CD14-positive monocyte (primary cell): ENCODE data around the gene ATF6B. TPM values are rescaled to one million over a fixed set of nuclear protein-coding genes. Genes with fewer than 3 reads are reported as not detected.
A peak's percentile ranks its signal among the peaks of the same experiment; 100 is the strongest.

Source experiments
- DNase-seq, 3 donors: peaks; one replicate each; pipeline ENCODE4 v3.0.0-alpha.2; 2011 to 2022
- H2AFZ ChIP-seq: 2 replicates; pipeline ENCODE4 v1.6.0; 2012; ENCODE audit warnings: mild to moderate bottlenecking, low read depth, low read length, inconsistent platforms; ENCODE audit not compliant: insufficient read depth, poor library complexity, severe bottlenecking
- H3K27ac ChIP-seq, 2 donors: 1 replicate in 1 of 2; 2 replicates in 1 of 2; pipeline ENCODE4 v1.5.1; 2012 to 2013; ENCODE audit warnings: low read length in 2 of 2, control low read depth in 1 of 2, inconsistent platforms in 1 of 2, low read depth in 1 of 2, mild to moderate bottlenecking in 1 of 2
- H3K27me3 ChIP-seq, 2 donors: one replicate each; pipeline versions ENCODE4 v1.6.0 to v1.6.1; 2011 to 2013; ENCODE audit warnings: low read length in 2 of 2; ENCODE audit not compliant: control insufficient read depth in 2 of 2, insufficient read depth in 2 of 2
- H3K36me3 ChIP-seq, 2 donors: replicated peaks in 1 of 2; 1 replicate in 1 of 2; 2 replicates in 1 of 2; pipeline versions ENCODE4 v1.5.1 to v1.6.1; 2012 to 2013; ENCODE audit warnings: low read length in 2 of 2, control low read depth in 1 of 2, inconsistent platforms in 1 of 2, mild to moderate bottlenecking in 1 of 2; ENCODE audit not compliant: insufficient read depth in 2 of 2, control insufficient read depth in 1 of 2
- H3K4me1 ChIP-seq, 2 donors: 1 replicate in 1 of 2; 2 replicates in 1 of 2; pipeline versions ENCODE4 v1.5.1 to v1.6.1; 2012 to 2013; ENCODE audit warnings: low read length in 2 of 2, control low read depth in 1 of 2, inconsistent platforms in 1 of 2, mild to moderate bottlenecking in 1 of 2, moderate library complexity in 1 of 2; ENCODE audit not compliant: insufficient read depth in 2 of 2, control insufficient read depth in 1 of 2
- H3K4me2 ChIP-seq: replicated peaks from 2 replicates; pipeline ENCODE3; 2012; ENCODE audit warnings: low read length, moderate library complexity, mild to moderate bottlenecking; ENCODE audit not compliant: poor library complexity, severe bottlenecking; ENCODE audit errors: extremely low read depth
- H3K4me3 ChIP-seq, 3 experiments: fragments of 200-600 bp in 1 of 3; sonication (generic) in 1 of 3; replicated peaks in 1 of 3; 1 replicate in 2 of 3; 2 replicates in 1 of 3; pipeline ENCODE4 v1.5.1; 2011 to 2013; ENCODE audit warnings: low read length in 3 of 3, mild to moderate bottlenecking in 3 of 3, control low read depth in 2 of 3, low read depth in 2 of 3, inconsistent platforms in 1 of 3, moderate library complexity in 1 of 3
- H3K79me2 ChIP-seq: 2 replicates; pipeline ENCODE4 v1.6.0; 2012; ENCODE audit warnings: mild to moderate bottlenecking, control low read depth, inconsistent platforms, low read length, moderate library complexity; ENCODE audit not compliant: insufficient read depth
- H3K9ac ChIP-seq: 2 replicates; pipeline ENCODE4 v1.6.0; 2017; ENCODE audit warnings: low read length, mild to moderate bottlenecking; ENCODE audit not compliant: insufficient read depth, poor library complexity, severe bottlenecking
- H3K9me3 ChIP-seq, 2 donors: replicated peaks in 1 of 2; 1 replicate in 1 of 2; 2 replicates in 1 of 2; pipeline versions ENCODE4 v1.5.1 to v1.6.1; 2012 to 2013; ENCODE audit warnings: low read length in 2 of 2, control low read depth in 1 of 2; ENCODE audit not compliant: control insufficient read depth in 1 of 2, insufficient read depth in 1 of 2
- H4K20me1 ChIP-seq: 2 replicates; pipeline ENCODE4 v1.6.0; 2012; ENCODE audit warnings: mild to moderate bottlenecking, low read length, control low read depth, moderate library complexity; ENCODE audit not compliant: insufficient read depth
- H3K27ac Mint-ChIP-seq, 7 donors: one replicate each; pipeline ENCODE4 v1.8.0; 2020; ENCODE audit warnings: mild to moderate bottlenecking in 7 of 7, mixed read lengths in 7 of 7, moderate library complexity in 6 of 7, inconsistent platforms in 2 of 7
- H3K27me3 Mint-ChIP-seq, 3 donors: one replicate each; pipeline ENCODE4 v1.8.0; 2021 to 2022; ENCODE audit warnings: low read depth in 3 of 3, mild to moderate bottlenecking in 3 of 3, mixed read lengths in 3 of 3, moderate library complexity in 3 of 3, inconsistent platforms in 1 of 3
- H3K36me3 Mint-ChIP-seq, 2 donors: one replicate each; pipeline ENCODE4 v1.8.0; 2020; ENCODE audit warnings: mixed read lengths in 2 of 2, inconsistent platforms in 1 of 2, mild to moderate bottlenecking in 1 of 2
- H3K4me1 Mint-ChIP-seq: one replicate; pipeline ENCODE4 v1.8.0; 2020; ENCODE audit warnings: mild to moderate bottlenecking, mixed read lengths
- H3K4me3 Mint-ChIP-seq, 2 donors: one replicate each; pipeline ENCODE4 v1.8.0; 2020; ENCODE audit warnings: mild to moderate bottlenecking in 2 of 2, mixed read lengths in 2 of 2, moderate library complexity in 1 of 2
- H3K9me3 Mint-ChIP-seq, 7 donors: one replicate each; pipeline ENCODE4 v1.8.0; 2020 to 2022; ENCODE audit warnings: mixed read lengths in 7 of 7, mild to moderate bottlenecking in 6 of 7, moderate library complexity in 6 of 7, inconsistent platforms in 2 of 7
- WGBS: methylation state at CpG from one replicate; pipeline ENCODE4 v1.1.5; 2013; ENCODE audit warnings: missing lambda C conversion rate; ENCODE audit not compliant: insufficient coverage; 5-methylcytosine and 5-hydroxymethylcytosine counted together
- intact Hi-C, 2 donors: fragments of 100-400 bp; cut with micrococcal nuclease; formaldehyde crosslinking; loops; one replicate each; pipeline versions ENCODE4 v1.15.0 to v1.15.1; 2023
- polyA plus RNA-seq, 3 donors: library from polyadenylated mRNA; depleted of rRNA in 1 of 3; unstranded in 2 of 3; stranded (reverse) in 1 of 3; fragments of 300-500 nt in 2 of 3; fragments of >200 nt in 1 of 3; fragmentation: Illumina TruSeq in 2 of 3; gene quantifications; 1 replicate in 2 of 3; 2 replicates in 1 of 3; pipeline ENCODE4 v1.2.3, GENCODE V29; 2012 to 2021
- TF ChIP-seq, protein P1 (sequence below): fragments of 200-600 bp; IDR thresholded peaks from one replicate; pipeline ENCODE4 v1.8.0; 2022; ENCODE audit warnings: antibody characterized with exemption, mild to moderate bottlenecking

Gene ATF6B
- polyA plus RNA-seq, 3 donors: 15.7 to 147 (median 17.8) TPM

- peaks cover 3 to 21% of the 10 kb centered on the region in 2 donors for H3K27me3 ChIP-seq
Observed at GRCh38 chr6:32109114-32109764, 18.8 kb downstream of the ATF6B start, which contains the start of gene TNXB. Gene TNXB, minus strand, starts transcription at chr6:32109338. Its CDS starts 11,140 bp downstream, at chr6:32098198.

GRCh38 chr6:32108727-32109113 lies 19.3 kb downstream of the ATF6B start:
- H3K9me3 Mint-ChIP-seq: peaks cover 0 to 2% (median 1%) of the 10 kb centered on the region in 7 donors
- peaks cover 8% of the 10 kb centered on the region for H3K4me1 Mint-ChIP-seq
- H3K27ac Mint-ChIP-seq: no peak overlapping the region
- Histone ChIP-seq H4K20me1 (peaks cover 3% of the 10 kb centered on the region), H3K27ac (no peak overlapping the region), H3K4me3 (no peak overlapping the region), H3K79me2 (no peaks in the 10 kb centered on the region), H3K9ac (no peak overlapping the region), H3K4me2 (no peak overlapping the region), H3K27me3 (peaks cover 3 to 21% of the 10 kb centered on the region in 2 donors), H3K9me3 (no peaks in the 10 kb centered on the region), H2AFZ (no peak overlapping the region), H3K4me1 (no peaks in the 10 kb centered on the region), H3K36me3 (peaks cover 0 to 14% of the 10 kb centered on the region in 2 donors)
- TF ChIP-seq, protein P1, sequence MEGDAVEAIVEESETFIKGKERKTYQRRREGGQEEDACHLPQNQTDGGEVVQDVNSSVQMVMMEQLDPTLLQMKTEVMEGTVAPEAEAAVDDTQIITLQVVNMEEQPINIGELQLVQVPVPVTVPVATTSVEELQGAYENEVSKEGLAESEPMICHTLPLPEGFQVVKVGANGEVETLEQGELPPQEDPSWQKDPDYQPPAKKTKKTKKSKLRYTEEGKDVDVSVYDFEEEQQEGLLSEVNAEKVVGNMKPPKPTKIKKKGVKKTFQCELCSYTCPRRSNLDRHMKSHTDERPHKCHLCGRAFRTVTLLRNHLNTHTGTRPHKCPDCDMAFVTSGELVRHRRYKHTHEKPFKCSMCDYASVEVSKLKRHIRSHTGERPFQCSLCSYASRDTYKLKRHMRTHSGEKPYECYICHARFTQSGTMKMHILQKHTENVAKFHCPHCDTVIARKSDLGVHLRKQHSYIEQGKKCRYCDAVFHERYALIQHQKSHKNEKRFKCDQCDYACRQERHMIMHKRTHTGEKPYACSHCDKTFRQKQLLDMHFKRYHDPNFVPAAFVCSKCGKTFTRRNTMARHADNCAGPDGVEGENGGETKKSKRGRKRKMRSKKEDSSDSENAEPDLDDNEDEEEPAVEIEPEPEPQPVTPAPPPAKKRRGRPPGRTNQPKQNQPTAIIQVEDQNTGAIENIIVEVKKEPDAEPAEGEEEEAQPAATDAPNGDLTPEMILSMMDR: no peak
- H3K36me3 Mint-ChIP-seq: peaks cover 14 to 20% of the 10 kb centered on the region in 2 donors
- peak overlapping the region in 1 of 2 donors; percentile 66 for H3K4me3 Mint-ChIP-seq
- H3K27me3 Mint-ChIP-seq: peaks cover 24 to 53% (median 40%) of the 10 kb centered on the region in 3 donors
- no peak for DNase-seq
- intact Hi-C loops: no loop called here
- 69% methylated on average over 5 of the region's 6 CpGs for WGBS

More at GRCh38 chr6:32109114-32109764, 18.8 kb downstream of the ATF6B start, which contains the start of gene TNXB:
- Histone ChIP-seq H3K4me2 (no peak within 1 kb of the TSS), H3K9me3 (no peaks in the 10 kb centered on the region), H3K9ac (no peak within 1 kb of the TSS), H3K4me3 (no peak within 1 kb of the TSS), H3K79me2 (no peaks in the 10 kb centered on the region), H4K20me1 (peaks cover 8% of the 10 kb centered on the region), H3K27ac (no peak within 1 kb of the TSS), H2AFZ (no peak within 1 kb of the TSS), H3K4me1 (no peaks in the 10 kb centered on the region), H3K36me3 (peaks cover 0 to 14% of the 10 kb centered on the region in 2 donors)
- Mint-ChIP-seq H3K36me3 (peaks cover 14 to 20% of the 10 kb centered on the region in 2 donors), H3K4me1 (peaks cover 8% of the 10 kb centered on the region), H3K27me3 (peaks cover 24 to 51% (median 39%) of the 10 kb centered on the region in 3 donors), H3K27ac (peak within 1 kb of the TSS in 1 of 7 donors; percentile 42), H3K9me3 (peaks cover 0 to 2% (median 1%) of the 10 kb centered on the region in 7 donors), H3K4me3 (peak within 1 kb of the TSS in 1 of 2 donors; percentile 66)
- 18% methylated on average over 4 of the region's 12 CpGs for WGBS
- TF ChIP-seq, protein P1: no peak
- intact Hi-C loops: no loop called here
- DNase-seq: no peak
